Measurements from ENCODE around the gene ABL1. TPM values are rescaled to one million over a fixed set of nuclear protein-coding genes. Genes with fewer than 3 reads are reported as not detected.

The ABL1 gene
- total and polyA plus RNA-seq, 2 of the 13 experiments (the other 11 are each of a cell fraction or from before 2014, with no cell fraction given) = 10.8 to 20.4 TPM

DNA sequence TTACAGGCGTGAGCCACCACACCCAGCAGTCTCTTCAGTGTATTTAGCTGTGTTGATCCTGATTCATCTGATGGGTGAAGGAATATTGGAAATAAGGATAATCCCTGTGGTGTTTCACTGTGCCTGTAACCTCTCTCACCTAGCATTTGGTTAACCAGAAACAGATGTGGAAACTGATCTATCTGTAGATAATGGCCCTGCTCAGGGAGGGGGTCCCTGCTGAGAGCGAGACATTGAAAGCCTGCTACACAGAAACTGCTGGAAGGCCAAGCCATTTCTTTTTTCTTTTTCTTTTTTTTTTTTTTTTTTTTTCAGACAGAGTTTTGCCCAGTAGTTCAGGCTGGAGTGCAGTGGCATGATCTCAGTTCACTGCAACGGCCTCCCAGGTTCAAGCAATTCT is 33.2 kb downstream of the ABL1 start:
- no peak for ATAC-seq
- Histone ChIP-seq H3K4me1 (ENCODE audit: insufficient read depth, low read length) (peaks cover 25% of the 10 kb centered on the region), H3K4me2 (ENCODE audit: low read depth, low read length) (no peak overlapping the region), H3K27me3 (ENCODE audit: control insufficient read depth in 1 of 2, insufficient read depth in 2 of 2, low read length in 2 of 2) (no peaks in the 10 kb centered on the region), H3K4me3 (replicated peaks in 1 of 3; ENCODE audit: insufficient read depth in 1 of 3, low read depth in 2 of 3, low read length in 3 of 3) (no peak overlapping the region), H3K36me3 (replicated peaks in 1 of 2; ENCODE audit: control insufficient read depth in 1 of 2, insufficient read depth in 2 of 2, low read length in 2 of 2) (peaks cover 26 to 68% of the 10 kb centered on the region in 2 experiments), H3K79me2 (ENCODE audit: insufficient read depth, low read length) (no peaks in the 10 kb centered on the region), H3K9ac (ENCODE audit: insufficient read depth, low read depth, low read length) (no peak overlapping the region), H2AFZ (ENCODE audit: low read length) (no peak overlapping the region), H3K9me3 (ENCODE audit: low read length) (no peaks in the 10 kb centered on the region), H4K20me1 (ENCODE audit: insufficient read depth, low read length) (peaks cover 17% of the 10 kb centered on the region), H3K27ac (ENCODE audit: extremely low read length, insufficient read depth, low read length) (no peak overlapping the region)
- no peak for DNase-seq (ENCODE audit: low spot score)
- WGBS (ENCODE audit: low lambda C conversion rate) = 92% methylated on average over 3 of the region's 3 CpGs
- CTCF ChIA-PET (ENCODE audit: low intra/inter-chr PET ratio, low total read pairs) = no interaction called here
- no TSS peak for BruUV-seq (replicated peaks)
- in situ Hi-C loops (cut with HindIII; ENCODE audit: extremely low pct_ligation_motif_present, low pct_unique_long_range_greater_than_20kb) (no loop called here), intact Hi-C loops (cut with micrococcal nuclease; ENCODE audit: unreplicated experiment) (loop anchor here (5.0 kb wide), 1 partner anchor 179 kb away; no protein-coding TSS in a partner anchor)
- TF ChIP-seq GLI4 (CRISPR knock-in tag; IDR thresholded peaks at IDR 0.05; ENCODE audit: borderline replicate concordance) (no peak), ARNTL (CRISPR knock-in tag; IDR thresholded peaks at IDR 0.05) (no peak), ISL2 (CRISPR knock-in tag; IDR thresholded peaks at IDR 0.05) (no peak), ZSCAN29 (CRISPR knock-in tag; conservative IDR thresholded peaks at IDR 0.05) (no peak), CHD4 (IDR thresholded peaks at IDR 0.05; ENCODE audit: borderline replicate concordance, low read length) (no peak), KAT8 (CRISPR knock-in tag; IDR thresholded peaks at IDR 0.05) (no peak), GTF3A (CRISPR knock-in tag; conservative IDR thresholded peaks at IDR 0.05) (no peak), ZNF317 (CRISPR knock-in tag; IDR thresholded peaks at IDR 0.05) (no peak), NR2C2 (CRISPR knock-in tag; IDR thresholded peaks at IDR 0.05; ENCODE audit: borderline replicate concordance) (no peak), MAFF (IDR thresholded peaks at IDR 0.05; ENCODE audit: low read depth, low read length) (no peak), ZMYM4 (CRISPR knock-in tag; IDR thresholded peaks at IDR 0.05) (no peak), NFRKB (IDR thresholded peaks at IDR 0.05) (no peak), STAG1 (CRISPR knock-in tag; IDR thresholded peaks at IDR 0.05) (no peak)
- TF ChIP-seq, protein P1, sequence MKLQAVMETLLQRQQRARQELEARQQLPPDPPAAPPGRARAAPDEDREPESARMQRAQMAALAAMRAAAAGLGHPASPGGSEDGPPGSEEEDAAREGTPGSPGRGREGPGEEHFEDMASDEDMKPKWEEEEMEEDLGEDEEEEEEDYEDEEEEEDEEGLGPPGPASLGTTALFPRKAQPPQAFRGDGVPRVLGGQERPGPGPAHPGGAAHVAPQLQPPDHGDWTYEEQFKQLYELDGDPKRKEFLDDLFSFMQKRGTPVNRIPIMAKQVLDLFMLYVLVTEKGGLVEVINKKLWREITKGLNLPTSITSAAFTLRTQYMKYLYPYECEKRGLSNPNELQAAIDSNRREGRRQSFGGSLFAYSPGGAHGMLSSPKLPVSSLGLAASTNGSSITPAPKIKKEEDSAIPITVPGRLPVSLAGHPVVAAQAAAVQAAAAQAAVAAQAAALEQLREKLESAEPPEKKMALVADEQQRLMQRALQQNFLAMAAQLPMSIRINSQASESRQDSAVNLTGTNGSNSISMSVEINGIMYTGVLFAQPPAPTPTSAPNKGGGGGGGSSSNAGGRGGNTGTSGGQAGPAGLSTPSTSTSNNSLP (IDR thresholded peaks at IDR 0.05; ENCODE audit: low read depth, low read length) = no peak
- TF ChIP-seq, protein P2, sequence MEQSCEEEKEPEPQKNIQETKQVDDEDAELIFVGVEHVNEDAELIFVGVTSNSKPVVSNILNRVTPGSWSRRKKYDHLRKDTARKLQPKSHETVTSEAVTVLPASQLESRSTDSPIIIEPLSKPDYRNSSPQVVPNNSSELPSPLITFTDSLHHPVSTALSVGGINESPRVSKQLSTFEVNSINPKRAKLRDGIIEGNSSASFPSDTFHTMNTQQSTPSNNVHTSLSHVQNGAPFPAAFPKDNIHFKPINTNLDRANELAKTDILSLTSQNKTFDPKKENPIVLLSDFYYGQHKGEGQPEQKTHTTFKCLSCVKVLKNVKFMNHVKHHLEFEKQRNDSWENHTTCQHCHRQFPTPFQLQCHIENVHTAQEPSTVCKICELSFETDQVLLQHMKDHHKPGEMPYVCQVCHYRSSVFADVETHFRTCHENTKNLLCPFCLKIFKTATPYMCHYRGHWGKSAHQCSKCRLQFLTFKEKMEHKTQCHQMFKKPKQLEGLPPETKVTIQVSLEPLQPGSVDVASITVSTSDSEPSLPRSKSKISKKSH (CRISPR knock-in tag; IDR thresholded peaks at IDR 0.05; ENCODE audit: borderline replicate concordance) = no peak
- TF ChIP-seq, protein P3, sequence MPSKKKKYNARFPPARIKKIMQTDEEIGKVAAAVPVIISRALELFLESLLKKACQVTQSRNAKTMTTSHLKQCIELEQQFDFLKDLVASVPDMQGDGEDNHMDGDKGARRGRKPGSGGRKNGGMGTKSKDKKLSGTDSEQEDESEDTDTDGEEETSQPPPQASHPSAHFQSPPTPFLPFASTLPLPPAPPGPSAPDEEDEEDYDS (CRISPR knock-in tag; IDR thresholded peaks at IDR 0.05) = no peak
- TF ChIP-seq, protein P4, sequence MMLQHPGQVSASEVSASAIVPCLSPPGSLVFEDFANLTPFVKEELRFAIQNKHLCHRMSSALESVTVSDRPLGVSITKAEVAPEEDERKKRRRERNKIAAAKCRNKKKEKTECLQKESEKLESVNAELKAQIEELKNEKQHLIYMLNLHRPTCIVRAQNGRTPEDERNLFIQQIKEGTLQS (CRISPR knock-in tag; IDR thresholded peaks at IDR 0.05) = no peak
- TF ChIP-seq, protein P5, sequence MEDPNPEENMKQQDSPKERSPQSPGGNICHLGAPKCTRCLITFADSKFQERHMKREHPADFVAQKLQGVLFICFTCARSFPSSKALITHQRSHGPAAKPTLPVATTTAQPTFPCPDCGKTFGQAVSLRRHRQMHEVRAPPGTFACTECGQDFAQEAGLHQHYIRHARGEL (CRISPR knock-in tag; IDR thresholded peaks at IDR 0.05) = no peak
- no peak for FAIRE-seq
- POLR2A ChIA-PET = no interaction called here

All from HepG2 (cell line).